M059J (cell line): ENCODE results near the gene NKD2. TPM values are rescaled to one million over a fixed set of nuclear protein-coding genes. Genes with fewer than 3 reads are reported as not detected.

Experiments used
- DNase-seq: peaks from one replicate; pipeline ENCODE4 v3.0.0-alpha.2; 2012; ENCODE audit warnings: low read depth
- total RNA-seq: library from RNA; depleted of rRNA; stranded (reverse); fragments of >200 nt; shearing (Covaris generic); gene quantifications from 2 replicates; pipeline ENCODE4 v1.2.3, GENCODE V29; 2014

NKD2 gene
- total RNA-seq, 1 experiment from 2014 or later, result 0.32 TPM

GRCh38 chr5:979100-979817 lies 29.3 kb upstream of the NKD2 start:
- DNase-seq, result no peak

DNA sequence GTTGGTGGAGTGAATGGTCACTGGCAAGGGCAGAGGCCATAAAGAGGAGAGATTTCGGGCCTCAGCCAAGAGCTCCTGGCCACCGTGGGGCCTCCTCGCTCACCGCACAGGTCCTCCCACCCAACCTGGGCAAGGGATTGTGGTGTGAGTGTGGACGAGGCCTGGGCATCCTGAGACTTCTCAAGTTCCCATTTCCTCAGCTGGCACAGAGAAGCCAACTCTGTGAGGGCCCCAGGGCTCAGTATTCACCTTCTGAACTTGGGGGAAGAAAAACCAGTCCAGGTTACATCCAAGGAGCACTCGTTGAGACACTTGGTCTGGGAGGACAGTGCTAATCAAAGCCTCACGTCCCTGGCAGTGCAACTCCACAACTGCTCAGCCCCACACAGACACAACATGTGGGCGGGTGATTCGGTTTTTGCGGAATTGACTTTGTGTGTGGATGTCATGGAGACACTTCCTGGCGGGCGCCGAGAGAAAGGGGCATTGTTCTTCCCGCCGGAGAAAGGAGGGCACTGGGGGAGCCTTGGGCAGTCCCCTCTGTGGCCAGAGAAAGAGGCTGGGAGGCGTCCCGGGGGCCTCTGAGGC lies 28.5 kb upstream of the NKD2 start:
- peak; percentile 58 for DNase-seq

GRCh38 chr5:980966-981365 lies 27.6 kb upstream of the NKD2 start:
- DNase-seq, result peak; percentile 47

GRCh38 chr5:981456-981855 lies 27.1 kb upstream of the NKD2 start:
- DNase-seq, result no peak

- DNase-seq, result no peak
Measured at GRCh38 chr5:982377-983237, 26.0 kb upstream of the NKD2 start.

DNA sequence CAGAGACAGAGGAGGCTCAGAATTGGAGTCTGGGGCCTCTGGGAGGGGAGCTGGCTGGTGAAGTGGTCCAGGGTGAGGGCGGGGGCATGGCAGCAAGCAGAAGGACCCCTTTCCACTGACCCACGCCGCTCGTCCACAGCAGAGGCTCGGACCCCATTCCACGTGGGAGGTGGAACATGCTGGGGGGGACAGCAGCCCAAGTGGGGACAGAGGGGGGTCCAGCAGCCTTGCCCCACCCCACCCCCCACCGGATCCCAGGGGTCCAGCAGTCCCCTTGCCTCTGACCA lies 25.4 kb upstream of the NKD2 start:
- no peak for DNase-seq

GRCh38 chr5:983568-983967 lies 25.0 kb upstream of the NKD2 start:
- DNase-seq, result no peak

- DNase-seq, result no peak
Measured at GRCh38 chr5:984774-985173, 23.8 kb upstream of the NKD2 start.

DNA sequence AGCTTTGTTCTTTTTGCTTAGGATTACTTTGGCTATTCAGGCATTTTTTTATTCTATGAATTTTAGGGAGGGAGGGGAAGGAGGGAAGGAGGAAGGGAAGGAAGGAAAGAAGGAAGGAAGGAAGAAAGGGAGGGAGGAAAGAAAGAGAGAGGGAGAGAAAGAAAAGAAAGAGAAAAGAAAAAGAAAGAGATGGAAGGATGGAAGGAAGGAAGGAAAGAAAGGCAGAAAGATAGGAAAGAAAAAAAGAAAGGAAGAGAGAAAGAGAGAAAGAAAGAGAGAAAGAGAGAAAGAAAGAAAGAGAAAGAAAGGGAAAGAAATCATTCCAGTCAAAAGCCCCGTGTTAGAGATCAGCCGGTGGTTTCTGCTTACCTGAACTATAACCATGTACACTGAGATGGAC lies 20.8 kb upstream of the NKD2 start:
- no peak for DNase-seq

- no peak for DNase-seq
Measured at GRCh38 chr5:988322-988721, 20.3 kb upstream of the NKD2 start.

DNA sequence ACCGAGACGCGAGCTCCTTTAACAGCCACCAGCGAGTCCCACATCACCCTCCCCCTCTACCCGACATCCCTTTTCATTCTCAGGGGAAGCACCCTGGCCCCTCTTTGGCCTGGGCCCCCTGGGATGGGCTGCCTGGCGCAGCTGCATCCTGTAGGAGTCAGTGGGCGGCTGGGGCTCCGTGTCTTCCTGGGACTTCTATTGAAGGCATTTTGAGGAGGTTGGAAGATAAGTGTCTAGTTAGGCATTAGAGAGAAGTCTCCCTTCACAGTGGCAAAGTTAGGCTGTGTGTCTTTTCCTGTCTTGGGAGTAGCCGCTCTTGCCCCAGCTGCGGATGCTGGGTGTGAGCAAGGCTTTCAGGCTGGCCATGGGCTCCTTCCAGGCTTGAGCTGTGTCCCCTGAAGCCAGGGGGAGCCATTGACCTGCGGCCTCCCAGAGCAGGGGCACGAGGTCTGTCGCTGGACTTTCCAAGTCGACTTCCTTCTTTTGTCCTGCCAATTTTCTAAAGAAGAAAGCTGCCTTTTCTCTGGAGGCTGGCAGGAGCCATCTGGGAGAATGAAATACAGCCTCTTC lies 18.6 kb upstream of the NKD2 start:
- no peak for DNase-seq

GRCh38 chr5:991472-992267 lies 16.9 kb upstream of the NKD2 start:
- DNase-seq, result no peak

GRCh38 chr5:994272-994607 lies 14.4 kb upstream of the NKD2 start:
- DNase-seq, result no peak

DNA sequence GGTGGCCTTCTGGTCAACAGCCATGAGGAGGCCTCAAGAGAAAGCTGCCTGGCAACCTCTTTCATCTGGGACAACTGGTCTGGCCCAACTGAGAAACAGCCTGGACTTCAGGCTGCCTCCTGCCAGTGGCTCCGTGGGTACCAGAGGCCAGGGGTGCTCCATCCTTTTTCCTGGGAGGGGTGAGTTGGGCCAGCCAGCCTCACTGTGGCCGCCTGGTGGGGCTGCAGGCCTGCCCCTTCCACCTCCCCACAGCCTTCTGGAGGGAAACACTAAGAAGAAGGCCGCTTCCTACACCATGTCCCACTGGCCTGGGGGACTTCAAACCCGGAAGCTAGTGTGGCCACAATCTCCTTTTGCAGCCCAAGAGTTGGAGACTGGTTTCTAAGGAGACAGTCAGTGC lies 13.8 kb upstream of the NKD2 start:
- no peak for DNase-seq

- no peak for DNase-seq
Measured at GRCh38 chr5:995318-995717, 13.3 kb upstream of the NKD2 start.

- DNase-seq, result no peak
Measured at GRCh38 chr5:997001-997474, 11.6 kb upstream of the NKD2 start.

DNA sequence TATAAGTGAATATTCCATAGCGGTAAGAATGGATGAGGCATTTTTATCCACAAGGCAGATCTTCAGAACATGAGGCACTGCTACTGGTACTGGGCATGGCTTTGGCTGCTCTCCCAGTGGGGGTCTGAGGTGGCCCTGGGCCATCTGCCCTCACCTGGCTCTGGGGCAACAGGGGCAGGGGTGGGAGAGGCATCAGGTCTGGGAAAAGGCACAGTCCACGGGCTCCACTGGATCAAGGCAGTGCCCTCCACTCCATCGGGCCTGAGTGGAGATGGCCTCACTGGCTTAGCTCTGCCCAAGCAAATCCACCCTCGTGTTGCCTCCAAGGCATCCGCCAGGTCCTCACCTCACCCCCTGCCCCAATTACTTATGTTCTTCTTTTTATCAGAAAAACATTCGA lies 10.9 kb upstream of the NKD2 start:
- no peak for DNase-seq

GRCh38 chr5:998246-999031 lies 10.2 kb upstream of the NKD2 start:
- no peak for DNase-seq

DNA sequence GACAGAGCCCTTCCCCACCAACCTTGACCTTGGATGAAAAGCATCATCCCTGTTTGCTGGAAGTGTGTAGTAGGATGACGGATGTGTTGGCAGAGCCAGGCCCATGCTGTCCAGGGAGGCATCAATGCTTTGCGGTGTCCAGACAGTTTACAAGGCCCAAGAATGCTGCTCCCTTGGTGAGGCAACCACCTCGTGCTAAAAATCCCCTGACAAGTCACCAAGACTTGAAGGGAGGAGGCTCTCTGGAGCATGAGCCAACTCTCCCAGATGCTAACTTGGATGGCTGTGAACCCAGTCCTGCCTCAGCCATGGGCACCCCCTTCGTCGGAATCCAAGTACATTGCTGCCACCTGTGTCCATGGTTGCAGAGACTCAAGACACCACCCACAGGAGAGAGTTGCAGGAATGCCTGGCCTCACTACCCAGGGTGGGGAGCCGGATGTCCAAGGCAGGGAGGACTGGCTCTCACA lies 9.5 kb upstream of the NKD2 start:
- no peak for DNase-seq

DNA sequence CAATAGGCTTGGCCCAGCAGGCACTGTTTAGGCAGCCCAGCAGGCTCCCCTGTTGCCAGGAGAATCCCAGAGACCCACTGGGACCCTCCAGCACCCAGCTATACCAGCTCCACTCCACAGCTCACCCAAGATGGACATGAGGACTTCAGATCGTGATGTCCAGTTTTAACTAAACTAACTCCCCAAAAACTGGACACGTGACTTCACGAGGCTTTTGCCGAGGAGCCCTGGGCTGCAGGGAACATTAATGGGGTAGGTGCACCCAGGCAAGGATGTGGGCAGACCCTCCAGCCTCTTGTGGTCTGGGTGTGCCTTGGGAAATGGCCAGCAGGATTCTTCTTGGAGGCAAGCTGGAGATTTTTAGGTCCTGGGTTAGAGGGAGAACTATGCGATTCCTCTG lies 8.9 kb upstream of the NKD2 start:
- no peak for DNase-seq

GRCh38 chr5:1000329-1000728 lies 8.3 kb upstream of the NKD2 start:
- no peak for DNase-seq
